Breast epithelium (tissue), 4 donors: Measurements from ENCODE around the gene PBRM1. TPM values are rescaled to one million over a fixed set of nuclear protein-coding genes. Genes with fewer than 3 reads are reported as not detected.
"Not testable (repeated sequence)": the region's sequence is repeated elsewhere in the genome, so short reads cannot be mapped to it uniquely, and the experiment has no call there.

ENCODE experiments used
- DNase-seq, 2 donors: peaks; one replicate each; pipeline ENCODE4 v3.0.0-alpha.2; 2019; ENCODE audit warnings: low spot score in 2 of 2
- H3K27ac ChIP-seq, 2 donors: fragments of 200-600 bp; sonication (generic) in 1 of 2; one replicate each; pipeline ENCODE4 v1.5.1; 2016 to 2019; ENCODE audit warnings: mild to moderate bottlenecking in 1 of 2
- H3K27me3 ChIP-seq, 2 donors: fragments of 200-600 bp; sonication (generic) in 1 of 2; one replicate each; pipeline versions ENCODE4 v1.5.1 to v1.6.0; 2017 to 2019; ENCODE audit warnings: control low read depth in 1 of 2, mild to moderate bottlenecking in 1 of 2
- H3K36me3 ChIP-seq: fragments of 200-600 bp; one replicate; pipeline ENCODE4 v1.5.1; 2019
- H3K4me1 ChIP-seq, 2 donors: fragments of 200-600 bp; sonication (generic); one replicate each; pipeline ENCODE4 v1.5.1; 2016 to 2019; ENCODE audit warnings: control low read depth in 1 of 2
- H3K4me3 ChIP-seq, 3 donors: fragments of 200-600 bp; sonication (generic); 1 replicate in 2 of 3; 2 replicates in 1 of 3; pipeline ENCODE4 v1.5.1; 2016 to 2019; ENCODE audit warnings: mild to moderate bottlenecking in 3 of 3, moderate library complexity in 2 of 3
- H3K9me3 ChIP-seq, 2 donors: fragments of 200-600 bp; sonication (generic) in 1 of 2; one replicate each; pipeline ENCODE4 v1.5.1; 2016 to 2019; ENCODE audit warnings: control low read depth in 1 of 2
- POLR2A ChIP-seq: fragments of 450-650 bp; IDR thresholded peaks from one replicate; pipeline ENCODE4 v1.6.1; 2016; ENCODE audit warnings: antibody characterized with exemption, mild to moderate bottlenecking, moderate library complexity
- POLR2AphosphoS5 ChIP-seq, 3 donors: sonication (generic); formaldehyde crosslinking; IDR thresholded peaks; one replicate each; pipeline ENCODE4 v1.6.1; 2017; ENCODE audit warnings: antibody characterized with exemption in 3 of 3
- intact Hi-C: fragments of 100-400 bp; cut with DNase I; formaldehyde crosslinking; loops from one replicate; pipeline ENCODE4 v1.15.1; 2023; ENCODE audit warnings: low total_unique reads
- total RNA-seq, 3 donors: library from RNA; depleted of rRNA; stranded (reverse); fragments of >200 nt; gene quantifications; one replicate each; pipeline ENCODE4 v1.1.0, GENCODE V29; 2016
- TF ChIP-seq, protein P1 (sequence below), 3 donors: fragments of 450-650 bp; IDR thresholded peaks; one replicate each; pipeline ENCODE4 v1.5.1; 2016 to 2017; ENCODE audit warnings: antibody characterized with exemption in 3 of 3, mild to moderate bottlenecking in 3 of 3, moderate library complexity in 3 of 3

The PBRM1 gene
- total RNA-seq, 3 donors from 2014 or later = 81.0 to 98.7 (median 98.6) TPM

DNA sequence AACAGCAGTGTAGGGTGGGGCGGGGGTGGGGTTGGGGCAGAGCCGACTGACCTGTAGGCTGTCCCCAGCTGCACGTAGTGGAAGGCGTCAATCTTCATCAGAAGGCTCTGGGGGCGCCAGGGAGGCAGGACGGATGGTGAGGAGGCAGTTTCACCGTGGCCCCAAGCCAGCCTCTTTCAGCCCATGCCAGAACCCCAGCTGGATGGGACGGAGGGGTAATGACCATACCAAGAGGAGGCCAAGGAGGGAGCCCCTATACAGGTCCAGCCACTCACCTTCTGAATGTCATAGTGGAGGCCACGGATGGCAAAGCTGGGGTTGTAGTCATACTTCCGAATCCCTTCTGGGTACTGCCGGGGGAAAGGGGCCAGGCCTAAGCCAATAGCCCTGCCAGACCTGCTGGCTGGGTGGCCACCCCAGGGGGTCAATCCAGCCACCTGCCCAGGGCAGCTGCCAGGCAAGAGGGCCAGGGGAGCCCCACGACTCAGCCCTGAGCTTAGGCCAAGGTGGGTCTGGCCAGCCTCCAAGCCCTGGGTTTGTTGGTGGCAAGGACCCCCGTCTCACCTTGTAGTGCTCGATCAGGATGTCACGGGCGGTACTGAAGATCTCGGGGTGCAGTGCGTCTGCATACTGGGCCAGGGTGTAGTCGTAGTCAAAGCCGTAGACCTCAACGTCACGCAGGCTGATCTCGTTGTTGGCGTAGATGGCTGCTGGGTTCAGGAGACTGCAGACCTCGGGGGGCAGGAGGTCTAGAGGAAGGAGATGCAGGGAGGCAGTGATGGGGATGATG lies 156.9 kb downstream of the PBRM1 start:
- intact Hi-C loops = no loop called here
- Histone ChIP-seq H3K27ac (peak overlapping the region in 1 of 2 donors; percentile 94), H3K36me3 (no peaks in the 10 kb centered on the region), H3K27me3 (no peaks in the 10 kb centered on the region), H3K4me1 (peaks cover 7 to 22% of the 10 kb centered on the region in 2 donors), H3K9me3 (no peaks in the 10 kb centered on the region), H3K4me3 (no peak overlapping the region)
- peak in 1 of 2 donors; percentile 41 for DNase-seq
- TF ChIP-seq, protein P1, sequence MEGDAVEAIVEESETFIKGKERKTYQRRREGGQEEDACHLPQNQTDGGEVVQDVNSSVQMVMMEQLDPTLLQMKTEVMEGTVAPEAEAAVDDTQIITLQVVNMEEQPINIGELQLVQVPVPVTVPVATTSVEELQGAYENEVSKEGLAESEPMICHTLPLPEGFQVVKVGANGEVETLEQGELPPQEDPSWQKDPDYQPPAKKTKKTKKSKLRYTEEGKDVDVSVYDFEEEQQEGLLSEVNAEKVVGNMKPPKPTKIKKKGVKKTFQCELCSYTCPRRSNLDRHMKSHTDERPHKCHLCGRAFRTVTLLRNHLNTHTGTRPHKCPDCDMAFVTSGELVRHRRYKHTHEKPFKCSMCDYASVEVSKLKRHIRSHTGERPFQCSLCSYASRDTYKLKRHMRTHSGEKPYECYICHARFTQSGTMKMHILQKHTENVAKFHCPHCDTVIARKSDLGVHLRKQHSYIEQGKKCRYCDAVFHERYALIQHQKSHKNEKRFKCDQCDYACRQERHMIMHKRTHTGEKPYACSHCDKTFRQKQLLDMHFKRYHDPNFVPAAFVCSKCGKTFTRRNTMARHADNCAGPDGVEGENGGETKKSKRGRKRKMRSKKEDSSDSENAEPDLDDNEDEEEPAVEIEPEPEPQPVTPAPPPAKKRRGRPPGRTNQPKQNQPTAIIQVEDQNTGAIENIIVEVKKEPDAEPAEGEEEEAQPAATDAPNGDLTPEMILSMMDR (IDR thresholded peaks at IDR 0.05) = no peak
- TF ChIP-seq POLR2AphosphoS5 (IDR thresholded peaks at IDR 0.05) (no peak), POLR2A (no peak)

DNA sequence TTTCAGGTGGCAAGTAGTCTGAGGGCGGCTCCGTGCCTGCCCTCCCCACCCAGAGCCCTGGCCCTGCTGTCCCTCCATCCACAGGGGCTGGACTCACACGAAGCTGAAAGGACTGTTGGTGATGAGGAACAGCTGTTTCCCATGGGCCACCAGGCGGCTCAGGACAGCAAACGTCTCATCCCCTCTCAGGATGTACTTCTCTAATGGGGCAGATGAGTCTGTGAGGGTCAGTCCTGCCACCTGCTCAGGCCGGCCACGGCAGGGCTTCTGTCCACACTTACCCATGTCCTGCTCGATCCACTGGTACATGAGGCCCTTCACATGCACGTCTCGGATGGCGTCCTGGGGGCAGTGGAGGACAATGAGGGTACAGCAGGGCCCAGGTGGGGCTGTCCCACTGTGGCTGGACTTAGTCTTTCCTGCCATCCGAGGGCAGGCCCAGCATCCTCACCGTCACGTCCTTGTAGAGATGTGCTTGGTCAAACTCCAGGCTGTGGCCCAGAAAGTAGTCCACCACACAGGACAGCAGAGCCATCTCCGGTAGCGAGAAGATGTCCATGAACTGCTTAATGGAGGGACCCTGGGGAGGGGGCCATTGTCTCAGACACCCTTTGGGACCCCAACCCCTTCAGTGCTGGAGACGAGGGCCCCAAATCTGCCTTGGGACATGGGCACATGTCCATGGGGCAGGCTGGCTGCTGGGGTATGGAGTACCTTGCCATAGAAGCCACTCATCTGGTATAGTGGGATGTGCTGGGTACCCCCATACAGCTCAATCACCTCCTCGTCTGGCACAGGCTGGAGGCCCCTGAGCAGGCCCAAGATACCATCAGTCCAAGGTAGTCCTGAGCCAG lies 157.8 kb downstream of the PBRM1 start:
- H3K27ac ChIP-seq = peak overlapping the region in 1 of 2 donors; percentile 94
- no peaks in the 10 kb centered on the region for H3K27me3 ChIP-seq
- no peaks in the 10 kb centered on the region for H3K9me3 ChIP-seq
- H3K36me3 ChIP-seq = no peaks in the 10 kb centered on the region
- TF ChIP-seq, protein P1 (IDR thresholded peaks at IDR 0.05) = no peak
- TF ChIP-seq POLR2A (no peak), POLR2AphosphoS5 (IDR thresholded peaks at IDR 0.05) (no peak)
- peaks cover 3 to 22% of the 10 kb centered on the region in 2 donors for H3K4me1 ChIP-seq
- no peak overlapping the region for H3K4me3 ChIP-seq
- peak in 1 of 2 donors; percentile 24 for DNase-seq
- intact Hi-C loops = no loop called here

DNA sequence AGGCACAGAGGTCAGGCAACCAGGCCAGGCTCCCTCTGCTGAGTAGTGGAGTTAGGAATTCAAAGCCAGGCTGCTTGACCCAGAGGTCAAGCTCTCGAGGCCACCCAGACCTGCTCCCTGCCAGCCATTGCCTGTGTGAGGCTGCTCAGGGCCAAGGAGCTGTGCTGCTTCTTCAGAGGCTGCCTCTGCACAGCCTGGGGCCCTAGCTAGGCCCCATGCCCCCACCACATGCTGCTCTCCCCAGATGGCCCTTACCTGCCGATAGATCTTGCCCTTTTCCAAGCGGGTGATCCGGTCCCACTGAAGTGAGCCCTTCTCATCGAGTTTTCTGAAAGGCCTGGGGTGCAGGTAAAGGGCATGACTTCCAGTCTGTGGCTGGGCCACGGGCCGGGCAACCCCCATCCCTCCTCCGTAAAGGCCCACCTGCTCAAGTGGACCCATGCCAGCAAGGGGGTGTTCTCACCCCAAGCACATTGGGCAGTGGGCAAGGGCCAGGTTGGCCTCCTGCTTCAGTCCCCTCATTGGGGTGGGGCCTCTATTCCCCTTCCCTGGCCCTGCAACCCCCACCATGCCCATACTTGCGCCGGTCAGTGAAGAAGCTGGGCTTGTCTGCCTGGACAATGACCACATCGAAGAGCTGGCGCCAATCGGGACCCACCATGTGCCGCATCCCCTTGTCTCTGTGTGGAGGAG lies 158.5 kb downstream of the PBRM1 start:
- Histone ChIP-seq H3K36me3 (no peaks in the 10 kb centered on the region), H3K27ac (peak overlapping the region; percentile 75 to 79), H3K4me3 (no peak overlapping the region), H3K27me3 (no peaks in the 10 kb centered on the region), H3K4me1 (peaks cover 3 to 15% of the 10 kb centered on the region in 2 donors), H3K9me3 (no peaks in the 10 kb centered on the region)
- peak in 1 of 2 donors; percentile 50 for DNase-seq
- TF ChIP-seq POLR2AphosphoS5 (IDR thresholded peaks at IDR 0.05) (no peak), POLR2A (no peak)
- TF ChIP-seq, protein P1 (IDR thresholded peaks at IDR 0.05) = no peak
- intact Hi-C loops = no loop called here

DNA sequence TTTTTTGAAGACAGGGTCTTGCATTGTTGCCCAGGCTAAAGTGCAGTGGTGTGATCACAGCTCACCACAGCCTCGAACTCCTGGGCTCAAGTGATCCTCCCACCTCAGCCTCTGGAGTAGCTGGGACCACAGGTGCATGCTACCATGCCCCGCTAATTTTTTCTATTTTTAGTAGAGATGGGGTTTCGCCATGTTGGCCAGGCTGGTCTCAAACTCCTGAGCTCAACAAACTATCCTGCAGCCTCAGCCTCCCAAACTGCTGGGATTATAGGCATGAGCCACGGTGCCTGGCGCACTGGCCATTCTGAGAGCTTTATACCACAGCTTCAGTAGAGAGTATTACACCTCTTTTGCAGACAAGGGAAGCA lies 159.1 kb downstream of the PBRM1 start:
- intact Hi-C loops, H3K27me3 ChIP-seq, H3K9me3 ChIP-seq, H3K36me3 ChIP-seq, H3K4me3 ChIP-seq: not testable (repeated sequence)
- H3K4me1 ChIP-seq = peaks cover 3 to 12% of the 10 kb centered on the region in 2 donors
- peak in 1 of 2 donors; percentile 25 for DNase-seq
- peak overlapping the region; percentile 75 to 79 for H3K27ac ChIP-seq

DNA sequence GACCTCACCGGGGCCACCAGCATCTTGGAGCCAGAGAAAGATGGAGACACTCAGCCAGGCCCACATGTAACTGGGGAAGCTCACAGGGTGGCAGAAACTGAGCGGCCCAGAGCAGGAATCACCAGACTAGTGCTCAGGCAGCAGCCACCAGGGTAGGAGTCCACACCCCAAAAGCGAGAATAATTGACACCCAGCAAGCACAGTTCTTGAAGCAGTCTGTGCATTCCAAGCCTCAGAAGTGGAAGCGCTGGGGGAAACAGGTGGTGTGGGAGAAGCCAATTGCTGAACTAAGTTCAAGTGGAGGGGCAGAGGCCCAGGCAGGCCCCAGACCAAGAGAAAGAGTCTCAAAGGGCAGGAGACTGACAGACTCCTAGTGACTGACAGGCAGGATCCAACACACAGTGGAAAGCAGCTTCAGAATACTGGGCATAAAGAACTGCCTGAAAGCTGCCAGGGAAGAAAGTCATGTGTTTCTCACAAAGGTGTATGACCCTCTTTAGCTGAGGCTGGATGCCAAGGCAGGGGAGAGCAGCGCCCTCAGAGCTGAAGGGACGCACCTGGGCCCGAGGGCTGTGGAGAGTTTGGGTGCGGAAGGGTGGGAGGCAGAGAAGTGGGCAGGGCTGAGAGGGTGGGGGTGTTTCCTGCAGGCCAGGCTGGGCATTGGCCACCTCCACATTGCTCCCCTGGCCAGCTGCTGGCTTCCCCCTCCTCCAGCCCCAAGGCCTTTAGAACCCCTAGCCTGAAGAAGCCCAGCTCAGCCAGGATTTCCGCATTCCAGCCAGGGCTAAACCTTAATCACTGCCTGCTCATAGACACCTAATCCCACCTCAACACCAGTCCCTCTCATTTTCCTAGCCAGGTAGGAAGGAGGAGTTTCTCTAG lies 159.8 kb downstream of the PBRM1 start:
- Histone ChIP-seq H3K4me3 (no peak overlapping the region), H3K36me3 (no peaks in the 10 kb centered on the region), H3K27ac (peak overlapping the region; percentile 75 to 79), H3K4me1 (peaks cover 3 to 12% of the 10 kb centered on the region in 2 donors), H3K27me3 (no peaks in the 10 kb centered on the region), H3K9me3 (no peaks in the 10 kb centered on the region)
- intact Hi-C loops = no loop called here
- no peak for DNase-seq
- no peak for TF ChIP-seq POLR2A
- no peak for TF ChIP-seq POLR2AphosphoS5 (IDR thresholded peaks at IDR 0.05)
- TF ChIP-seq, protein P1 (IDR thresholded peaks at IDR 0.05) = no peak
